Thoracic aorta (tissue), 2 donors: ENCODE measurements around the gene ARID1A. TPM values are rescaled to one million over a fixed set of nuclear protein-coding genes. Genes with fewer than 3 reads are reported as not detected.

ENCODE experiments used
- ATAC-seq: fragments of 150-250 bp; one replicate; pipeline ENCODE4 v1.8.0; 2017; ENCODE audit warnings: low read depth; ENCODE audit not compliant: insufficient number of reproducible peaks, low FRiP score
- DNase-seq: peaks from one replicate; pipeline ENCODE4 v3.0.0-alpha.2; 2020; ENCODE audit warnings: low spot score
- H3K27ac ChIP-seq, 2 donors: fragments of 200-600 bp; sonication (generic); 1 replicate in 1 of 2; 2 replicates in 1 of 2; pipeline ENCODE4 v1.5.1; 2016; ENCODE audit warnings: mild to moderate bottlenecking in 2 of 2, moderate library complexity in 2 of 2
- H3K27me3 ChIP-seq: fragments of 200-600 bp; sonication (generic); replicated peaks from 2 replicates; pipeline ENCODE4 v1.6.0; 2016; ENCODE audit warnings: mild to moderate bottlenecking; ENCODE audit not compliant: insufficient read depth
- H3K36me3 ChIP-seq: fragments of 200-600 bp; sonication (generic); one replicate; pipeline ENCODE4 v1.5.1; 2016
- H3K4me1 ChIP-seq, 2 donors: fragments of 200-600 bp; sonication (generic); 1 replicate in 1 of 2; 2 replicates in 1 of 2; pipeline versions ENCODE4 v1.5.1 to v1.6.0; 2016; ENCODE audit warnings: low read depth in 2 of 2, mild to moderate bottlenecking in 1 of 2; ENCODE audit not compliant: control insufficient read depth in 1 of 2
- H3K4me3 ChIP-seq: fragments of 200-600 bp; sonication (generic); 2 replicates; pipeline ENCODE4 v1.5.1; 2016; ENCODE audit warnings: mild to moderate bottlenecking
- H3K9me3 ChIP-seq: fragments of 200-600 bp; sonication (generic); 2 replicates; pipeline ENCODE4 v1.5.1; 2016
- CTCF ChIP-seq: fragments of 200-600 bp; sonication (generic); IDR thresholded peaks from one replicate; pipeline ENCODE4 v1.5.1; 2019; ENCODE audit warnings: antibody characterized with exemption
- total RNA-seq, 2 donors: library from RNA; depleted of rRNA; stranded (reverse); fragments of >200 nt; gene quantifications; one replicate each; pipeline versions ENCODE4 v1.1.0 to v1.2.3, GENCODE V29; 2016

ARID1A gene
- total RNA-seq, 2 donors from 2014 or later: 53.6 to 69.2 TPM

- H3K27me3 ChIP-seq: no peaks in the 10 kb centered on the region
- H3K36me3 ChIP-seq: no peaks in the 10 kb centered on the region
- no peaks in the 10 kb centered on the region for H3K9me3 ChIP-seq
- H3K4me1 ChIP-seq: peaks cover 0 to 23% of the 10 kb centered on the region in 2 donors
- no peak for ATAC-seq
- peak overlapping the region in 1 of 2 donors; percentile 24 for H3K27ac ChIP-seq
- TF ChIP-seq CTCF: no peak
- no peak for DNase-seq
- H3K4me3 ChIP-seq: peak overlapping the region; percentile 35
Observed at GRCh38 chr1:26684763-26685508, 10.9 kb upstream of the ARID1A start.

- peak overlapping the region in 1 of 2 donors; percentile 24 for H3K27ac ChIP-seq
- no peaks in the 10 kb centered on the region for H3K27me3 ChIP-seq
- ATAC-seq (no peak), DNase-seq (no peak)
- no peaks in the 10 kb centered on the region for H3K9me3 ChIP-seq
- H3K36me3 ChIP-seq: no peaks in the 10 kb centered on the region
- peaks cover 0 to 27% of the 10 kb centered on the region in 2 donors for H3K4me1 ChIP-seq
- no peak for TF ChIP-seq CTCF
- H3K4me3 ChIP-seq: no peak overlapping the region
Observed at GRCh38 chr1:26686795-26687194, 9.0 kb upstream of the ARID1A start.

GRCh38 chr1:26689504-26689903 lies 6.3 kb upstream of the ARID1A start:
- no peak for TF ChIP-seq CTCF
- Histone ChIP-seq H3K4me3 (no peak overlapping the region), H3K27me3 (no peaks in the 10 kb centered on the region), H3K9me3 (no peaks in the 10 kb centered on the region), H3K4me1 (peaks cover 11 to 42% of the 10 kb centered on the region in 2 donors), H3K36me3 (no peaks in the 10 kb centered on the region), H3K27ac (no peak overlapping the region)
- no peak for ATAC-seq
- no peak for DNase-seq

GRCh38 chr1:26690157-26690556 lies 5.7 kb upstream of the ARID1A start:
- Histone ChIP-seq H3K36me3 (no peaks in the 10 kb centered on the region), H3K9me3 (no peaks in the 10 kb centered on the region), H3K27me3 (no peaks in the 10 kb centered on the region), H3K4me1 (peaks cover 17 to 45% of the 10 kb centered on the region in 2 donors), H3K27ac (no peak overlapping the region), H3K4me3 (no peak overlapping the region)
- DNase-seq (no peak), ATAC-seq (no peak)
- TF ChIP-seq CTCF: no peak

- no peak overlapping the region for H3K27ac ChIP-seq
Observed at GRCh38 chr1:26690576-26691031, 5.2 kb upstream of the ARID1A start.

More at GRCh38 chr1:26690576-26691031, 5.2 kb upstream of the ARID1A start:
- H3K4me1 ChIP-seq: peaks cover 17 to 42% of the 10 kb centered on the region in 2 donors
- no peaks in the 10 kb centered on the region for H3K9me3 ChIP-seq
- no peaks in the 10 kb centered on the region for H3K27me3 ChIP-seq
- H3K36me3 ChIP-seq: no peaks in the 10 kb centered on the region
- no peak for DNase-seq
- TF ChIP-seq CTCF: no peak
- H3K4me3 ChIP-seq: no peak overlapping the region
- ATAC-seq: no peak
